GM19438 (cell line): Measurements from ENCODE around the gene NFATC1.

Experiments
- ATAC-seq: cut with Tn5 transposase; IDR thresholded peaks from one replicate; pipeline ENCODE4 v1.9.1; 2021; ENCODE audit warnings: low read depth; ENCODE audit not compliant: unreplicated experiment

The NFATC1 gene

GRCh38 chr18:79574938-79575525 is 179.3 kb downstream of the NFATC1 start:
- no peak for ATAC-seq

- ATAC-seq = no peak
Observed at GRCh38 chr18:79575891-79576685, 180.4 kb downstream of the NFATC1 start.

- no peak for ATAC-seq
Observed at GRCh38 chr18:79576686-79577351, 181.1 kb downstream of the NFATC1 start.

GRCh38 chr18:79577451-79578395 is 182.0 kb downstream of the NFATC1 start:
- ATAC-seq = no peak

GRCh38 chr18:79578396-79579260 is 182.9 kb downstream of the NFATC1 start:
- no peak for ATAC-seq
